H1 (cell line): ENCODE data around the gene ABHD2. TPM values are rescaled to one million over a fixed set of nuclear protein-coding genes. Genes with fewer than 3 reads are reported as not detected.

Experiments
- ATF3 ChIP-seq: IDR thresholded peaks from 2 replicates; pipeline ENCODE4 v1.6.1; 2011; ENCODE audit warnings: low read depth, mild to moderate bottlenecking, low read length; ENCODE audit not compliant: insufficient read depth
- CBX5 ChIP-seq: fragments of 300-800, 300-1000 bp; sonication (generic); IDR thresholded peaks from 2 replicates; pipeline ENCODE4 v1.7.1; 2016; ENCODE audit warnings: antibody characterized with exemption, low read length, low read depth
- CHD7 ChIP-seq: fragments of 300-600 bp; sonication (generic); IDR thresholded peaks from 2 replicates; pipeline ENCODE4 v1.7.1; 2012; ENCODE audit warnings: low read length, moderate library complexity, mild to moderate bottlenecking, inconsistent platforms; ENCODE audit not compliant: insufficient replicate concordance
- CTCF ChIP-seq, 3 experiments: IDR thresholded peaks; 1 replicate in 2 of 3; 2 replicates in 1 of 3; pipeline versions ENCODE4 v1.5.1 to v1.6.1; 2011; ENCODE audit warnings: low read length in 3 of 3, mild to moderate bottlenecking in 3 of 3, inconsistent platforms in 2 of 3, low read depth in 1 of 3, moderate library complexity in 1 of 3; ENCODE audit not compliant: insufficient read depth in 1 of 3; ENCODE audit errors: control extremely low read depth in 1 of 3
- RXRA ChIP-seq: IDR thresholded peaks from 2 replicates; pipeline ENCODE4 v1.6.1; 2011; ENCODE audit warnings: low read depth, mild to moderate bottlenecking, low read length, moderate library complexity; ENCODE audit not compliant: insufficient read depth
- polyA plus RNA-seq, 7 experiments: library from polyadenylated mRNA; depleted of rRNA in 3 of 7; stranded (reverse) in 5 of 7; unstranded in 2 of 7; fragments of >200 nt in 5 of 7; fragments of 200-250 nt in 2 of 7; gene quantifications; 1 replicate in 5 of 7; 2 replicates in 1 of 7; 4 replicates in 1 of 7; pipeline versions ENCODE4 v1.2.1 to v1.2.3, GENCODE V29; 2011 to 2013; ENCODE audit warnings: missing spikeins in 2 of 7, mixed read lengths in 2 of 7
- total RNA-seq: library from RNA; stranded (reverse); fragmentation: NEBNext Ultra II Directional; extraction: Animal tissue kit (Norgen Biotek cat#: 25700); gene quantifications from 2 replicates; pipeline ENCODE4 v1.2.1, GENCODE V29; 2021

The ABHD2 gene
- total and polyA plus RNA-seq, 2 of the 8 experiments (the other 6 are each of a cell fraction or from before 2014, with no cell fraction given) = 9.1 to 23.7 TPM

GRCh38 chr15:89243691-89244573 is 155.7 kb downstream of the ABHD2 start, which contains the start of gene FANCI (continued):
- TF ChIP-seq CHD7 (no peak), RXRA (no peak), CBX5 (no peak), CTCF (IDR thresholded peaks at IDR 0.05; ENCODE audit: control extremely low read depth in 1 of 3, insufficient read depth in 1 of 3, low read depth in 1 of 3, low read length in 3 of 3) (peak; percentile 67 to 69 (median 67)), ATF3 (no peak)
